Measurements from ENCODE around the gene ASPN. TPM values are rescaled to one million over a fixed set of nuclear protein-coding genes. Genes with fewer than 3 reads are reported as not detected.

Gene ASPN
- total and polyA plus RNA-seq, 4 donors = 6.4 to 11.4 (median 6.9) TPM

- Histone ChIP-seq H3K27ac (ENCODE audit: low read depth in 1 of 2, low read length in 2 of 2) (no peak overlapping the region), H3K4me1 (ENCODE audit: control insufficient read depth in 4 of 4, insufficient read depth in 4 of 4, low read length in 3 of 4) (no peaks in the 10 kb centered on the region), H3K9ac (ENCODE audit: low read depth in 1 of 2, low read length in 2 of 2) (no peak overlapping the region), H3K4me3 (ENCODE audit: low read depth in 1 of 3, low read length in 3 of 3) (no peak overlapping the region), H3K27me3 (ENCODE audit: control insufficient read depth in 4 of 4, insufficient read depth in 4 of 4, low read length in 3 of 4) (no peaks in the 10 kb centered on the region), H3K9me3 (ENCODE audit: control insufficient read depth in 4 of 4, low read length in 3 of 4) (no peaks in the 10 kb centered on the region), H3K36me3 (ENCODE audit: control insufficient read depth in 4 of 4, insufficient read depth in 3 of 4, low read depth in 1 of 4, low read length in 3 of 4) (peaks cover 0 to 2% (median 0%) of the 10 kb centered on the region in 4 donors)
- no peak for TF ChIP-seq TAF1 (conservative IDR thresholded peaks at IDR 0.05)
- no peak for TF ChIP-seq YY1 (IDR thresholded peaks at IDR 0.05)
- no peak for DNase-seq (ENCODE audit: low spot score)
- 95% methylated on average over 1 of the region's 1 CpG for WGBS
These were observed 42.6 kb upstream of the ASPN start for GRCh38 chr9:92524881-92525280.

DNA sequence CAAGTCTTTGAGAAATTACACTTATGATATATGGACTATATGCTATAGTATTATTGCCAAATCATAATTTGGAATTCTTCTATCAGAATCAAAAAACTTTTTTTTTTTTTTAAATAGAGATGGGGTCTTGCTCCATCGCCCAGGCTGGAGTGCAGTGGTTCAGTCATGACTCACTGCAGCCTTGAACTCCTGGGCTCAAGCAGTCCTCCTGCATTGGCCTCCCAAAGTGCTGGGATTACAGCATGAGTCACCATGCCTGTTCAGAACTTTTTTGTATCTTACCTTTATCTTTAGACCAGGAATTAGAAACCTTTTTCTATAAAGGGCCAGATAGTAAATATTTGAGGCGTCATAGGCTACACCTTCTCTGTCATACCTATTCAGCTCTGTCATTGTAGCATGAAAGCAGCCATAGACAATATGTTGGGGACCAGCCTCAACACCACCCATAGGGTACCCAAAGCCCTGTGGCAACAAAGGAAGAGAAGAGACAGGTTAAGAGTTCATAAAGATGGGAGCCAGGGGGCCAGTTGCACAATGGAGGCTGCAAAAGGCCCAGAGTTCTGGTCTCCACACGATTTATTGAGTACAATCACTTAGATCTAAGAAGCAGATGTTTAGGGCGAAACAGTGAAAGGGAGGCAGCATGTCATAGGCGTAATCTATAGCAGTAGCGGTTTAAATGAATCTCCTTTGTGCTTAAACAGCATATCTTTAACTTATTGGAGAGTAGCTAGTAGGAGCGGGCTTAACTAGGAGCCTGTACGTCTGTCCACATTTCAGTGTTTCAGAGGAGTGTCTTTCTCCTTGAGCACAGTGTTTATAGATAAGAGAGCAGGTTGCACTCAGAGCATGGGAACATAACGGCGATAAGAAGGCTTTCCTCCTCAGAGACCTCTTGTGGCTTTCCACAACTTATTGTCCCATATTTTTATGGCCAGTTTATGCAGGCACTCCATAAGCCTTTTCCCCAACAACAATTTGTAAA, 41.0 kb upstream of the ASPN start:
- no peak overlapping the region for H3K4me3 ChIP-seq (ENCODE audit: low read depth in 1 of 3, low read length in 3 of 3)
- peaks cover 0 to 2% (median under 1%) of the 10 kb centered on the region in 4 donors for H3K36me3 ChIP-seq (ENCODE audit: control insufficient read depth in 4 of 4, insufficient read depth in 3 of 4, low read depth in 1 of 4, low read length in 3 of 4)
- WGBS = 94% methylated on average over 10 of the region's 10 CpGs
- TF ChIP-seq, protein P1, sequence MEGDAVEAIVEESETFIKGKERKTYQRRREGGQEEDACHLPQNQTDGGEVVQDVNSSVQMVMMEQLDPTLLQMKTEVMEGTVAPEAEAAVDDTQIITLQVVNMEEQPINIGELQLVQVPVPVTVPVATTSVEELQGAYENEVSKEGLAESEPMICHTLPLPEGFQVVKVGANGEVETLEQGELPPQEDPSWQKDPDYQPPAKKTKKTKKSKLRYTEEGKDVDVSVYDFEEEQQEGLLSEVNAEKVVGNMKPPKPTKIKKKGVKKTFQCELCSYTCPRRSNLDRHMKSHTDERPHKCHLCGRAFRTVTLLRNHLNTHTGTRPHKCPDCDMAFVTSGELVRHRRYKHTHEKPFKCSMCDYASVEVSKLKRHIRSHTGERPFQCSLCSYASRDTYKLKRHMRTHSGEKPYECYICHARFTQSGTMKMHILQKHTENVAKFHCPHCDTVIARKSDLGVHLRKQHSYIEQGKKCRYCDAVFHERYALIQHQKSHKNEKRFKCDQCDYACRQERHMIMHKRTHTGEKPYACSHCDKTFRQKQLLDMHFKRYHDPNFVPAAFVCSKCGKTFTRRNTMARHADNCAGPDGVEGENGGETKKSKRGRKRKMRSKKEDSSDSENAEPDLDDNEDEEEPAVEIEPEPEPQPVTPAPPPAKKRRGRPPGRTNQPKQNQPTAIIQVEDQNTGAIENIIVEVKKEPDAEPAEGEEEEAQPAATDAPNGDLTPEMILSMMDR (IDR thresholded peaks at IDR 0.05; ENCODE audit: low read depth, low read length, missing input control) = no peak
- TF ChIP-seq JUND (IDR thresholded peaks at IDR 0.05) = no peak
- TF ChIP-seq NR2F2 (IDR thresholded peaks at IDR 0.05) = no peak
- TF ChIP-seq EGR1 (IDR thresholded peaks at IDR 0.05; ENCODE audit: low read depth in 2 of 2) = no peak
- TF ChIP-seq RAD21 (IDR thresholded peaks at IDR 0.05) = no peak
- no peak for TF ChIP-seq RXRA (IDR thresholded peaks at IDR 0.05)
- no peak for TF ChIP-seq ZBTB33 (IDR thresholded peaks at IDR 0.05)
- no peak for TF ChIP-seq HNF4A (conservative IDR thresholded peaks at IDR 0.05)
- no peak for TF ChIP-seq FOXA2 (IDR thresholded peaks at IDR 0.05)
- TF ChIP-seq HNF4G (IDR thresholded peaks at IDR 0.05) = no peak
- TF ChIP-seq MAX (IDR thresholded peaks at IDR 0.05) = no peak
- TF ChIP-seq YY1 (IDR thresholded peaks at IDR 0.05) = no peak
- no peak for TF ChIP-seq GABPA (IDR thresholded peaks at IDR 0.05 in 1 of 2, conservative IDR thresholded peaks at IDR 0.05 in 1 of 2)
- TF ChIP-seq TAF1 (conservative IDR thresholded peaks at IDR 0.05) = no peak
- no peak for TF ChIP-seq SP1 (IDR thresholded peaks at IDR 0.05)
- no peak for TF ChIP-seq REST (IDR thresholded peaks at IDR 0.05)
- no peak for TF ChIP-seq ATF3 (IDR thresholded peaks at IDR 0.05)
- TF ChIP-seq FOXA1 (IDR thresholded peaks at IDR 0.05) = no peak
- H3K27ac ChIP-seq (ENCODE audit: low read depth in 1 of 2, low read length in 2 of 2) = no peak overlapping the region
- H3K27me3 ChIP-seq (ENCODE audit: control insufficient read depth in 4 of 4, insufficient read depth in 4 of 4, low read length in 3 of 4) = no peaks in the 10 kb centered on the region
- H3K4me1 ChIP-seq (ENCODE audit: control insufficient read depth in 4 of 4, insufficient read depth in 4 of 4, low read length in 3 of 4) = no peaks in the 10 kb centered on the region
- no peak for DNase-seq (ENCODE audit: low spot score)
- no peak overlapping the region for H3K9ac ChIP-seq (ENCODE audit: low read depth in 1 of 2, low read length in 2 of 2)
- no peaks in the 10 kb centered on the region for H3K9me3 ChIP-seq (ENCODE audit: control insufficient read depth in 4 of 4, low read length in 3 of 4)

All from liver (tissue), 9 donors.